ENCODE results near the gene MCF2. TPM values are rescaled to one million over a fixed set of nuclear protein-coding genes. Genes with fewer than 3 reads are reported as not detected.

MCF2 gene
- total and polyA plus RNA-seq, 2 of the 13 experiments (the other 11 are each of a cell fraction or from before 2014, with no cell fraction given): 0.07 TPM; not detected in 1

DNA sequence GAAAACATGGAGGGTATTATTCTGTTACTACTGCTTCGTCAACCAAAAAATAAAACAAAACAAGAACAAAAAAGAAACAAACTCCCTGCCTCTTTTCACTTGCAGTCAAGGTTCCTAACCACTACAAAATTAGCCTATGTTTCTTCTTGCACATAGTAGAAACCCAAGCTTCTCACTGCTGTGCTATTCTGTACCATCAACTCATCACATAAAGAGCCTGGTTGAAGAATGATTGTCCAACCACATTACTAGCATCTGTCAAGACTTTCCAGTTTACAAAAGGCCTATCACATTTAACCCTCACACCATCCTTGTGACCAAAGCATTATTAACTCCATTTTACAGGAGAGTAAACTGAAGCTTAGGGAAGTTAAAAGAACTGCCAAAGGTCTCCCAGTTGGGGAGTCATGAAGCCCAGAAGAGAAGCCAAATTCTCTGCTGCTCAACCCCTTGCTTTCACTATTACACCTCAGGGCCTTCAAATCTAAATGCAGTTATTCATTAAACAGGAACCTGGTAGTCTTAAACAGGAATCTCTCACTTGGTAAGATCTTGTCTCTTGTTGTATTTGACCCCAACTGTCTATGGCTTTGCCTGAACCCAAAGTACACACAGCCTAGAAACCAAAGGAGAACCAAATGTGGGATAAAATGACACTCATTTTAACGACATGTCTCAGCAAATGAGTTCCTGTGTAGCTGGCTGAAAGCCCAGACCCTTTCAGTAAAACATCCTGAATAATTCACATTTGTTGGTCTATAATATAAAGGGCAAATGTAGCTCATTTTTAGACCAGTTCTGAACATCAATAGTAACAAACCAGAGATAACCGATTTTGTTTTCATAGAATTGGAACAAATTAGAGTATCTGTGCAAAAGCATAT, 168.8 kb downstream of the MCF2 start:
- CTCF ChIA-PET (ENCODE audit: low intra/inter-chr PET ratio, low total read pairs): no interaction called here
- no peak for ATAC-seq

More for the DNA sequence above, 168.8 kb downstream of the MCF2 start:
- no peaks in the 10 kb centered on the region for H3K9me3 ChIP-seq (ENCODE audit: low read length)
- WGBS (ENCODE audit: low lambda C conversion rate): 0% methylated on average over 3 of the region's 3 CpGs
- H3K27ac ChIP-seq (ENCODE audit: extremely low read length, insufficient read depth, low read length): no peak overlapping the region
- H3K36me3 ChIP-seq (replicated peaks in 1 of 2; ENCODE audit: control insufficient read depth in 1 of 2, insufficient read depth in 2 of 2, low read length in 2 of 2): no peaks in the 10 kb centered on the region
- intact Hi-C loops (cut with micrococcal nuclease; ENCODE audit: unreplicated experiment): no loop called here
- no peak for FAIRE-seq
- H3K4me1 ChIP-seq (ENCODE audit: insufficient read depth, low read length): no peaks in the 10 kb centered on the region
- H2AFZ ChIP-seq (ENCODE audit: low read length): no peak overlapping the region
- H3K4me3 ChIP-seq (replicated peaks in 1 of 3; ENCODE audit: insufficient read depth in 1 of 3, low read depth in 2 of 3, low read length in 3 of 3): no peak overlapping the region
- TF ChIP-seq ZNF501 (CRISPR knock-in tag; IDR thresholded peaks at IDR 0.05) (no peak), SCMH1 (CRISPR knock-in tag; IDR thresholded peaks at IDR 0.05; ENCODE audit: borderline replicate concordance) (no peak), ZSCAN20 (CRISPR knock-in tag; IDR thresholded peaks at IDR 0.05; ENCODE audit: borderline replicate concordance) (no peak), POLR2A (IDR thresholded peaks at IDR 0.05; ENCODE audit: insufficient read depth in 1 of 2, low read depth in 2 of 2, low read length in 2 of 2) (no peak), ZNF20 (CRISPR knock-in tag; IDR thresholded peaks at IDR 0.05) (no peak), GATAD1 (CRISPR knock-in tag; IDR thresholded peaks at IDR 0.05) (no peak), MXI1 (IDR thresholded peaks at IDR 0.05; ENCODE audit: borderline replicate concordance, low read depth, low read length) (no peak), POGZ (CRISPR knock-in tag; IDR thresholded peaks at IDR 0.05) (no peak), XRCC5 (optimal IDR thresholded peaks at IDR 0.05; ENCODE audit: low read length) (no peak), MBNL3 (CRISPR knock-in tag; conservative IDR thresholded peaks at IDR 0.05) (no peak), JUNB (CRISPR knock-in tag; IDR thresholded peaks at IDR 0.05; ENCODE audit: borderline replicate concordance) (no peak), MEF2D (CRISPR knock-in tag; IDR thresholded peaks at IDR 0.05) (no peak), NR2F2 (IDR thresholded peaks at IDR 0.05; ENCODE audit: borderline replicate concordance, low read depth) (no peak), PHF21A (CRISPR knock-in tag; IDR thresholded peaks at IDR 0.05) (no peak), ZNF629 (CRISPR knock-in tag; conservative IDR thresholded peaks at IDR 0.05) (no peak), KLF6 (CRISPR knock-in tag; IDR thresholded peaks at IDR 0.05) (no peak)
- TF ChIP-seq, protein P1, sequence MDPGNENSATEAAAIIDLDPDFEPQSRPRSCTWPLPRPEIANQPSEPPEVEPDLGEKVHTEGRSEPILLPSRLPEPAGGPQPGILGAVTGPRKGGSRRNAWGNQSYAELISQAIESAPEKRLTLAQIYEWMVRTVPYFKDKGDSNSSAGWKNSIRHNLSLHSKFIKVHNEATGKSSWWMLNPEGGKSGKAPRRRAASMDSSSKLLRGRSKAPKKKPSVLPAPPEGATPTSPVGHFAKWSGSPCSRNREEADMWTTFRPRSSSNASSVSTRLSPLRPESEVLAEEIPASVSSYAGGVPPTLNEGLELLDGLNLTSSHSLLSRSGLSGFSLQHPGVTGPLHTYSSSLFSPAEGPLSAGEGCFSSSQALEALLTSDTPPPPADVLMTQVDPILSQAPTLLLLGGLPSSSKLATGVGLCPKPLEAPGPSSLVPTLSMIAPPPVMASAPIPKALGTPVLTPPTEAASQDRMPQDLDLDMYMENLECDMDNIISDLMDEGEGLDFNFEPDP (CRISPR knock-in tag; conservative IDR thresholded peaks at IDR 0.05): no peak
- in situ Hi-C loops (cut with HindIII; ENCODE audit: extremely low pct_ligation_motif_present, low pct_unique_long_range_greater_than_20kb): no loop called here
- no peak for DNase-seq (ENCODE audit: low spot score)
- H3K27me3 ChIP-seq (ENCODE audit: control insufficient read depth in 1 of 2, insufficient read depth in 2 of 2, low read length in 2 of 2): no peaks in the 10 kb centered on the region
- no peaks in the 10 kb centered on the region for H3K79me2 ChIP-seq (ENCODE audit: insufficient read depth, low read length)
- H3K9ac ChIP-seq (ENCODE audit: insufficient read depth, low read depth, low read length): no peak overlapping the region
- no peaks in the 10 kb centered on the region for H4K20me1 ChIP-seq (ENCODE audit: insufficient read depth, low read length)
- POLR2A ChIA-PET: no interaction called here
- no peak overlapping the region for H3K4me2 ChIP-seq (ENCODE audit: low read depth, low read length)
- BruUV-seq (replicated peaks): no TSS peak

Measured in HepG2 (cell line).